CD4-positive, CD25-positive, alpha-beta regulatory T cell (primary cell): ENCODE measurements around the gene FAM240B. TPM values are rescaled to one million over a fixed set of nuclear protein-coding genes. Genes with fewer than 3 reads are reported as not detected.

Source experiments
- ATAC-seq, 2 donors: fragments of 150-1000 bp; cut with Tn5 transposase; one replicate each; pipeline ENCODE4 v1.10.0; 2021; ENCODE audit warnings: low read depth in 2 of 2, moderate number of reproducible peaks in 2 of 2, moderate library complexity in 1 of 2
- DNase-seq, 3 donors: peaks; one replicate each; pipeline versions ENCODE4 v3.0.0 to v3.0.0-alpha.2; 2012 to 2022; ENCODE audit warnings: mixed read lengths in 1 of 3
- H3K27ac ChIP-seq: one replicate; pipeline ENCODE4 v1.7.0; 2013; ENCODE audit warnings: mild to moderate bottlenecking, low read length; ENCODE audit not compliant: insufficient read depth, poor library complexity, severe bottlenecking
- H3K27me3 ChIP-seq: one replicate; pipeline ENCODE4 v1.7.0; 2013; ENCODE audit warnings: low read length; ENCODE audit not compliant: control insufficient read depth, insufficient read depth
- H3K36me3 ChIP-seq: one replicate; pipeline ENCODE4 v1.7.0; 2013; ENCODE audit warnings: mild to moderate bottlenecking, low read length, moderate library complexity; ENCODE audit not compliant: control insufficient read depth, insufficient read depth
- H3K4me1 ChIP-seq: 2 replicates; pipeline ENCODE4 v1.7.0; 2013; ENCODE audit warnings: mild to moderate bottlenecking, low read length; ENCODE audit not compliant: insufficient read depth, control insufficient read depth, poor library complexity, severe bottlenecking
- H3K4me3 ChIP-seq: one replicate; pipeline ENCODE4 v1.7.0; 2013; ENCODE audit warnings: low read depth, mild to moderate bottlenecking, low read length, moderate library complexity
- H3K9me3 ChIP-seq, 2 experiments: 1 replicate in 1 of 2; 2 replicates in 1 of 2; pipeline ENCODE4 v1.7.0; 2013; ENCODE audit warnings: low read length in 2 of 2, mild to moderate bottlenecking in 1 of 2, moderate library complexity in 1 of 2; ENCODE audit not compliant: control insufficient read depth in 2 of 2
- H3K27ac Mint-ChIP-seq, 3 donors: one replicate each; pipeline ENCODE4 v1.8.0; 2020 to 2022; ENCODE audit warnings: mild to moderate bottlenecking in 3 of 3, mixed read lengths in 3 of 3, moderate library complexity in 2 of 3
- H3K27me3 Mint-ChIP-seq: one replicate; pipeline ENCODE4 v1.8.0; 2022; ENCODE audit warnings: mild to moderate bottlenecking, mixed read lengths
- H3K36me3 Mint-ChIP-seq: one replicate; pipeline ENCODE4 v1.8.0; 2020; ENCODE audit warnings: mixed read lengths
- H3K4me1 Mint-ChIP-seq, 4 donors: one replicate each; pipeline ENCODE4 v1.8.0; 2020 to 2022; ENCODE audit warnings: mixed read lengths in 4 of 4, mild to moderate bottlenecking in 1 of 4
- H3K4me3 Mint-ChIP-seq, 4 donors: one replicate each; pipeline ENCODE4 v1.8.0; 2020 to 2022; ENCODE audit warnings: mild to moderate bottlenecking in 4 of 4, mixed read lengths in 4 of 4, moderate library complexity in 3 of 4
- H3K9me3 Mint-ChIP-seq, 7 donors: one replicate each; pipeline ENCODE4 v1.8.0; 2020 to 2022; ENCODE audit warnings: mixed read lengths in 7 of 7, mild to moderate bottlenecking in 3 of 7, moderate library complexity in 2 of 7
- polyA plus RNA-seq, 4 donors: library from polyadenylated mRNA; unstranded; fragments of 300-500 nt; fragmentation: Illumina TruSeq; gene quantifications; one replicate each; pipeline ENCODE4 v1.2.3, GENCODE V29; 2021
- total RNA-seq: library from RNA; stranded (reverse); gene quantifications from one replicate; pipeline ENCODE4 v1.2.3, GENCODE V29; 2022

Gene FAM240B
- total and polyA plus RNA-seq, 5 donors from 2014 or later, result not detected

GRCh38 chr9:38650564-38650963 is 69.4 kb downstream of the FAM240B start:
- Histone ChIP-seq H3K4me1 (no peaks in the 10 kb centered on the region), H3K4me3 (no peak overlapping the region), H3K27me3 (no peaks in the 10 kb centered on the region), H3K36me3 (no peaks in the 10 kb centered on the region), H3K9me3 (no peaks in the 10 kb centered on the region), H3K27ac (no peak overlapping the region)
- Mint-ChIP-seq H3K27ac (no peak overlapping the region), H3K9me3 (peaks cover 0 to 1% (median 0%) of the 10 kb centered on the region in 7 donors), H3K27me3 (peaks cover 5% of the 10 kb centered on the region), H3K4me3 (no peak overlapping the region), H3K4me1 (no peaks in the 10 kb centered on the region), H3K36me3 (no peaks in the 10 kb centered on the region)
- no peak for DNase-seq
- ATAC-seq, result no peak

GRCh38 chr9:38649731-38650363 is 70.1 kb downstream of the FAM240B start:
- Mint-ChIP-seq H3K36me3 (no peaks in the 10 kb centered on the region), H3K27me3 (peaks cover 5% of the 10 kb centered on the region), H3K27ac (no peak overlapping the region), H3K9me3 (peaks cover 0 to 1% (median 0%) of the 10 kb centered on the region in 7 donors), H3K4me1 (no peaks in the 10 kb centered on the region), H3K4me3 (no peak overlapping the region)
- Histone ChIP-seq H3K4me1 (no peaks in the 10 kb centered on the region), H3K4me3 (no peak overlapping the region), H3K27ac (no peak overlapping the region), H3K9me3 (no peaks in the 10 kb centered on the region), H3K36me3 (no peaks in the 10 kb centered on the region), H3K27me3 (no peaks in the 10 kb centered on the region)
- ATAC-seq, result no peak
- DNase-seq, result no peak

- Mint-ChIP-seq H3K27me3 (peaks cover 9% of the 10 kb centered on the region), H3K36me3 (no peaks in the 10 kb centered on the region), H3K4me1 (no peaks in the 10 kb centered on the region), H3K9me3 (peaks cover 0 to 1% (median 0%) of the 10 kb centered on the region in 7 donors), H3K4me3 (no peak overlapping the region), H3K27ac (no peak overlapping the region)
- no peak overlapping the region for H3K4me3 ChIP-seq
- no peaks in the 10 kb centered on the region for H3K36me3 ChIP-seq
- ATAC-seq (no peak), DNase-seq (no peak)
- no peaks in the 10 kb centered on the region for H3K9me3 ChIP-seq
- no peaks in the 10 kb centered on the region for H3K27me3 ChIP-seq
- no peaks in the 10 kb centered on the region for H3K4me1 ChIP-seq
- no peak overlapping the region for H3K27ac ChIP-seq
These were observed 75.3 kb downstream of the FAM240B start for GRCh38 chr9:38644601-38645000.

Other genes starting within 250 kb of the FAM240B start
- gene ANKRD18A, start 99.5 kb downstream of the FAM240B start, total RNA-seq, result 10.9 TPM
- gene ANKRD18A, start 99.5 kb downstream of the FAM240B start, polyA plus RNA-seq, result 1 to 10 TPM in 1 of 4 donors, under 1 TPM in 3; 0.21 to 1.8 (median 0.44) TPM